HG03575 (cell line): ENCODE measurements around the gene DMXL1.
"Not testable (repeated sequence)": the region's sequence is repeated elsewhere in the genome, so short reads cannot be mapped to it uniquely, and the experiment has no call there.

Experiments used
- ATAC-seq: cut with Tn5 transposase; IDR thresholded peaks from one replicate; pipeline ENCODE4 v1.9.1; 2021; ENCODE audit not compliant: unreplicated experiment, insufficient number of reproducible peaks, low FRiP score; ENCODE audit errors: extremely low read depth

DMXL1 gene

GRCh38 chr5:119063579-119064379 lies 7.1 kb upstream of the DMXL1 start:
- peak; percentile 47 for ATAC-seq

GRCh38 chr5:119067450-119067849 lies 3.4 kb upstream of the DMXL1 start:
- no peak for ATAC-seq

GRCh38 chr5:119070578-119070827 lies 384 bp upstream of the DMXL1 start:
- peak; percentile 40 for ATAC-seq

GRCh38 chr5:119071561-119071995 lies 691 bp downstream of the DMXL1 start:
- no peak for ATAC-seq

- ATAC-seq: no peak
Measured at GRCh38 chr5:119072496-119072895, 1.6 kb downstream of the DMXL1 start.

GRCh38 chr5:119073746-119074337 lies 3.0 kb downstream of the DMXL1 start:
- not testable (repeated sequence) for ATAC-seq

GRCh38 chr5:119074419-119074818 lies 3.5 kb downstream of the DMXL1 start:
- ATAC-seq: peak; percentile 20

GRCh38 chr5:119075269-119075668 lies 4.4 kb downstream of the DMXL1 start:
- ATAC-seq: not testable (repeated sequence)

- no peak for ATAC-seq
Measured at GRCh38 chr5:119076080-119076479, 5.2 kb downstream of the DMXL1 start.

GRCh38 chr5:119077444-119077843 lies 6.6 kb downstream of the DMXL1 start:
- no peak for ATAC-seq

GRCh38 chr5:119078071-119078846 lies 7.4 kb downstream of the DMXL1 start:
- no peak for ATAC-seq

- ATAC-seq: no peak
Measured at GRCh38 chr5:119078861-119079260, 8.0 kb downstream of the DMXL1 start.

- ATAC-seq: no peak
Measured at GRCh38 chr5:119079318-119079921, 8.5 kb downstream of the DMXL1 start.

GRCh38 chr5:119080936-119081335 lies 10.0 kb downstream of the DMXL1 start:
- no peak for ATAC-seq

- ATAC-seq: no peak
Measured at GRCh38 chr5:119082691-119083090, 11.8 kb downstream of the DMXL1 start.

- ATAC-seq: peak; percentile 38
Measured at GRCh38 chr5:119083679-119084078, 12.8 kb downstream of the DMXL1 start.

- ATAC-seq: no peak
Measured at GRCh38 chr5:119088438-119088837, 17.6 kb downstream of the DMXL1 start.

GRCh38 chr5:119095611-119096010 lies 24.7 kb downstream of the DMXL1 start:
- no peak for ATAC-seq

- no peak for ATAC-seq
Measured at GRCh38 chr5:119105971-119106370, 35.1 kb downstream of the DMXL1 start.

GRCh38 chr5:119112151-119112550 lies 41.3 kb downstream of the DMXL1 start:
- ATAC-seq: no peak
